ENCODE results near the gene DNLZ.

DNLZ gene

DNA sequence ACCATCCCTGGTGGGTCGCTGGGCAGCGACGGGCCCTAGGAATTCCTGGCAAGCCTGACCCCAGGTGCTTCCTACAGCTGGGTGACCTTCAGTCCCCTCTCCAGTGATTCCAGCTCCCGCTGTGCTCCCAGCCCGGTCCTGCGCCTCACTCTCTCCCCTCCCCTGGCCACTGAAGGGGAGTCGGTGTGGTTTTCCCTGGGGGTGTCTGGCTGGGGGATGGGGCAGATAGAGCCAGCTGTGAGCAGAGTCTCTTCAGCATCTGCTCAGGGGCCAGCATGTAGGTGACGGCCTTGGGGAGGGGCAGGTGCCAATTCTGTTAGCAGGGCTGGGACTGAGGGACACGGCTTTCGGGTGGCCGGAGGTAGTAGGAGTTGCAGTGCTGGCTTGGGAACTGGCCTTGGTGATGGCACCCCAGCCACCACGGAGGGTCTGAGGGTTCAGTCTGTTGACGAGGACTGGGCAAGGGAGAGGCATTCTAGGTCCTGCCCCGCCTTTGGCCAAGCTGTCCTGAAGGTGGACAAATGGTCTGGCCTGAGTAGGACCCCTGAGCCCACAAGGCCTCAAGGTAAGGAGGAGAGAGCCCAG, 33.0 kb downstream of the DNLZ start:
- TF ChIP-seq POU2F2 (IDR thresholded peaks at IDR 0.05; ENCODE audit: low read depth, low read length) (no peak), PAX5 (IDR thresholded peaks at IDR 0.05; ENCODE audit: insufficient read depth, low read length, severe bottlenecking) (no peak)
- FAIRE-seq = no peak

GRCh38 chr9:136329636-136330405, 33.7 kb downstream of the DNLZ start:
- TF ChIP-seq SPI1 (IDR thresholded peaks at IDR 0.05; ENCODE audit: low read depth, low read length) = no peak
- no peak for TF ChIP-seq POLR2AphosphoS5 (IDR thresholded peaks at IDR 0.05; ENCODE audit: low read depth, low read length)
- TF ChIP-seq POLR2A (IDR thresholded peaks at IDR 0.05; ENCODE audit: low read depth, low read length) = no peak
- TF ChIP-seq PAX5 (IDR thresholded peaks at IDR 0.05; ENCODE audit: insufficient read depth, low read length, severe bottlenecking) = no peak
- DNase-seq (ENCODE audit: insufficient read length, low spot score) (no peak), FAIRE-seq (no peak)

More for the DNA sequence above, 33.0 kb downstream of the DNLZ start:
- no peak for DNase-seq (ENCODE audit: insufficient read length, low spot score)

- DNase-seq (ENCODE audit: insufficient read length, low spot score) = no peak
- no peak for FAIRE-seq
- no peak for TF ChIP-seq POLR2AphosphoS5 (IDR thresholded peaks at IDR 0.05; ENCODE audit: low read depth, low read length)
- TF ChIP-seq PAX5 (IDR thresholded peaks at IDR 0.05; ENCODE audit: insufficient read depth, low read length, severe bottlenecking) = no peak
- TF ChIP-seq POLR2A (IDR thresholded peaks at IDR 0.05; ENCODE audit: low read depth, low read length) = no peak
- no peak for TF ChIP-seq TAF1 (IDR thresholded peaks at IDR 0.05; ENCODE audit: low read depth, low read length)
- no peak for TF ChIP-seq POU2F2 (IDR thresholded peaks at IDR 0.05; ENCODE audit: low read depth, low read length)
- no peak for TF ChIP-seq SPI1 (IDR thresholded peaks at IDR 0.05; ENCODE audit: low read depth, low read length)
These were observed 34.3 kb downstream of the DNLZ start for GRCh38 chr9:136329211-136329627.

- FAIRE-seq = no peak
- no peak for DNase-seq (ENCODE audit: insufficient read length, low spot score)
- TF ChIP-seq POU2F2 (IDR thresholded peaks at IDR 0.05; ENCODE audit: low read depth, low read length) (no peak), POLR2AphosphoS5 (IDR thresholded peaks at IDR 0.05; ENCODE audit: low read depth, low read length) (no peak), TAF1 (IDR thresholded peaks at IDR 0.05; ENCODE audit: low read depth, low read length) (no peak), POLR2A (IDR thresholded peaks at IDR 0.05; ENCODE audit: low read depth, low read length) (no peak), PAX5 (IDR thresholded peaks at IDR 0.05; ENCODE audit: insufficient read depth, low read length, severe bottlenecking) (no peak), SPI1 (IDR thresholded peaks at IDR 0.05; ENCODE audit: low read depth, low read length) (no peak)
These were observed 34.9 kb downstream of the DNLZ start for GRCh38 chr9:136328622-136329041.

- no peak for DNase-seq (ENCODE audit: insufficient read length, low spot score)
These were observed 35.4 kb downstream of the DNLZ start for GRCh38 chr9:136328011-136328621.

GRCh38 chr9:136327304-136327974, 36.1 kb downstream of the DNLZ start, which contains the start of gene GPSM1:
TSS of gene GPSM1 (plus strand) at chr9:136327539. CDS start at chr9:136327696, 157 bp downstream.
- no peak for FAIRE-seq
- no peak for DNase-seq (ENCODE audit: insufficient read length, low spot score)
- TF ChIP-seq POLR2A (IDR thresholded peaks at IDR 0.05; ENCODE audit: low read depth, low read length) = no peak
- no peak for TF ChIP-seq POLR2AphosphoS5 (IDR thresholded peaks at IDR 0.05; ENCODE audit: low read depth, low read length)
- no peak for TF ChIP-seq TAF1 (IDR thresholded peaks at IDR 0.05; ENCODE audit: low read depth, low read length)
- TF ChIP-seq PAX5 (IDR thresholded peaks at IDR 0.05; ENCODE audit: insufficient read depth, low read length, severe bottlenecking) = no peak
- no peak for TF ChIP-seq SPI1 (IDR thresholded peaks at IDR 0.05; ENCODE audit: low read depth, low read length)
- TF ChIP-seq POU2F2 (IDR thresholded peaks at IDR 0.05; ENCODE audit: low read depth, low read length) = no peak

More at GRCh38 chr9:136328011-136328621, 35.4 kb downstream of the DNLZ start:
- FAIRE-seq = no peak
- TF ChIP-seq PAX5 (IDR thresholded peaks at IDR 0.05; ENCODE audit: insufficient read depth, low read length, severe bottlenecking) = no peak
- no peak for TF ChIP-seq POU2F2 (IDR thresholded peaks at IDR 0.05; ENCODE audit: low read depth, low read length)
- TF ChIP-seq POLR2AphosphoS5 (IDR thresholded peaks at IDR 0.05; ENCODE audit: low read depth, low read length) = no peak
- TF ChIP-seq TAF1 (IDR thresholded peaks at IDR 0.05; ENCODE audit: low read depth, low read length) = no peak

DNA sequence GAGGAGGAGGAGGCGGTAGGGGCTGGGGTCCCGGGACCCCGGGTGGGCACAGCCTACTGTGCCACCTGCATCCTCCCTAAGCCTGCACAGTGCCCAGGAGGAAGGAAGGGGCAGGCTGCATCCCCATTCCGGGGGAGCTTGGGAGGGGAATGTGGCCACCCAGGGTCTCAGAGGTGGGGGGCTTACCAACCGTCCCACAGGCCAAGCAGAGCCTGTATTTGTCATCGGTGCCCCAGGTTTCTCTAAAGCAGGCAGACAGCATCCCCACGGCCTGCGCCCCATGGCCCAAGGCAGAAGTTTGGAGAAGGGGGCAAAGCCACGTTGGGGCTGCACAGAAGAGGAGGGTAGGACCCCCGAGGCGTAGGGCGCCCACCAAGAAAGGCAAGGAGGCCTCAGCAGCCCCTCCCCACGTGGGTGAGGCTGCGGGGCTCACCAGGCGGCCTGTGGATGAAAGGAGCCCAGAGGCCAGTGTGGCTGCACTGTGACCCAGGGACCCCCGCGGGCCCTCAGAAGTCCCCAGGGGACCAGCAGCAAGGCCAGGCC, 36.7 kb downstream of the DNLZ start:
- DNase-seq (ENCODE audit: insufficient read length, low spot score) (no peak), FAIRE-seq (no peak)
- TF ChIP-seq SPI1 (IDR thresholded peaks at IDR 0.05; ENCODE audit: low read depth, low read length) = no peak
- TF ChIP-seq PAX5 (IDR thresholded peaks at IDR 0.05; ENCODE audit: insufficient read depth, low read length, severe bottlenecking) = no peak
- TF ChIP-seq TAF1 (IDR thresholded peaks at IDR 0.05; ENCODE audit: low read depth, low read length) = no peak
- TF ChIP-seq POU2F2 (IDR thresholded peaks at IDR 0.05; ENCODE audit: low read depth, low read length) = no peak
- no peak for TF ChIP-seq POLR2A (IDR thresholded peaks at IDR 0.05; ENCODE audit: low read depth, low read length)
- no peak for TF ChIP-seq POLR2AphosphoS5 (IDR thresholded peaks at IDR 0.05; ENCODE audit: low read depth, low read length)

DNA sequence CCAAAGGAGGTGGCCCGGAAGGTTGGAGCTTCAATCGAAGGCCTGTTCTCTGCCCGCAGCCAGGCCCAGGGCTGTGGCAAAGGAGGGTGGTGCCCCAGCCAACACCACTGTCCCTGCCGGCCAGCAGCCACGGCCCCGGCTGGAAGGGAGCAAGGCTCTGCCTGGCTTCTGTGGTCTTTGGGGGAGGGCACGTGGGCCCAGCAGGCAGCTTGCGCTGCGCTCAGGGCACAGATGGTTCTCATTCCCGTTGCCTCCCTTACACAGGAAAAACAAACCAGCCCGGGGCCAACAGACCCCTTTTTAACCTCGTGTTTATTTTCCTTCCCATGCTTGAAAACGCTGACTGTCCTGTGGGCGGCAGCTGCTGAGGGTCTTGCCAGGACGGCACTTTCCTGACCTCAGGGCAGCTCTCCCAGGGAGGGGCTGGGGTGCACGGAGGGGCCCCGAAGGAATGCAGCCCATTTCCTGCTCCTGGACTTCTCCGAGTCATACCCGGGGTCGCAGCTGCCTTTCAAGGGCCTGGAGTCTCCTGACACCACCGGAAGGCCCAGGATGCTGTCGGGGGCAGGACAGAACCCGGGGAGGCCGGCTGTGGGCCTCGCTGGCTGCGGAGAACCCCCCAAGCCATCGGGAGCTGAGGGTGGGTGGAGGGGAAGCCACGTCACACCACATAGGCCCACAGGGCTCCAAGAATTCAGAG, 37.3 kb downstream of the DNLZ start:
- FAIRE-seq (no peak), DNase-seq (ENCODE audit: insufficient read length, low spot score) (no peak)
- TF ChIP-seq POU2F2 (IDR thresholded peaks at IDR 0.05; ENCODE audit: low read depth, low read length) (no peak), POLR2A (IDR thresholded peaks at IDR 0.05; ENCODE audit: low read depth, low read length) (no peak), POLR2AphosphoS5 (IDR thresholded peaks at IDR 0.05; ENCODE audit: low read depth, low read length) (no peak), SPI1 (IDR thresholded peaks at IDR 0.05; ENCODE audit: low read depth, low read length) (no peak), PAX5 (IDR thresholded peaks at IDR 0.05; ENCODE audit: insufficient read depth, low read length, severe bottlenecking) (no peak), TAF1 (IDR thresholded peaks at IDR 0.05; ENCODE audit: low read depth, low read length) (no peak)

All from GM12891 (cell line).